Choroid plexus epithelial cell (primary cell): Measurements from ENCODE around the gene COX8A.
A peak's percentile ranks its signal among the peaks of the same experiment; 100 is the strongest.
"Not testable (repeated sequence)": the region's sequence is repeated elsewhere in the genome, so short reads cannot be mapped to it uniquely, and the experiment has no call there.

Experiments used
- DNase-seq: peaks from one replicate; pipeline ENCODE4 v3.0.0-alpha.2; 2010; ENCODE audit warnings: low read depth
- H3K4me3 ChIP-seq: 2 replicates; pipeline ENCODE4 v1.5.1; 2011; ENCODE audit warnings: low read depth, mild to moderate bottlenecking, control low read depth, low read length, moderate library complexity
- TF ChIP-seq, protein P1 (sequence below): conservative IDR thresholded peaks from 2 replicates; pipeline ENCODE4 v1.5.1; 2011; ENCODE audit warnings: low read depth, mild to moderate bottlenecking, control low read depth, inconsistent platforms, low read length, moderate library complexity

Gene COX8A

GRCh38 chr11:63969461-63969860 lies 5.0 kb upstream of the COX8A start:
- no peak overlapping the region for H3K4me3 ChIP-seq
- no peak for DNase-seq
- TF ChIP-seq, protein P1, sequence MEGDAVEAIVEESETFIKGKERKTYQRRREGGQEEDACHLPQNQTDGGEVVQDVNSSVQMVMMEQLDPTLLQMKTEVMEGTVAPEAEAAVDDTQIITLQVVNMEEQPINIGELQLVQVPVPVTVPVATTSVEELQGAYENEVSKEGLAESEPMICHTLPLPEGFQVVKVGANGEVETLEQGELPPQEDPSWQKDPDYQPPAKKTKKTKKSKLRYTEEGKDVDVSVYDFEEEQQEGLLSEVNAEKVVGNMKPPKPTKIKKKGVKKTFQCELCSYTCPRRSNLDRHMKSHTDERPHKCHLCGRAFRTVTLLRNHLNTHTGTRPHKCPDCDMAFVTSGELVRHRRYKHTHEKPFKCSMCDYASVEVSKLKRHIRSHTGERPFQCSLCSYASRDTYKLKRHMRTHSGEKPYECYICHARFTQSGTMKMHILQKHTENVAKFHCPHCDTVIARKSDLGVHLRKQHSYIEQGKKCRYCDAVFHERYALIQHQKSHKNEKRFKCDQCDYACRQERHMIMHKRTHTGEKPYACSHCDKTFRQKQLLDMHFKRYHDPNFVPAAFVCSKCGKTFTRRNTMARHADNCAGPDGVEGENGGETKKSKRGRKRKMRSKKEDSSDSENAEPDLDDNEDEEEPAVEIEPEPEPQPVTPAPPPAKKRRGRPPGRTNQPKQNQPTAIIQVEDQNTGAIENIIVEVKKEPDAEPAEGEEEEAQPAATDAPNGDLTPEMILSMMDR = no peak

DNA sequence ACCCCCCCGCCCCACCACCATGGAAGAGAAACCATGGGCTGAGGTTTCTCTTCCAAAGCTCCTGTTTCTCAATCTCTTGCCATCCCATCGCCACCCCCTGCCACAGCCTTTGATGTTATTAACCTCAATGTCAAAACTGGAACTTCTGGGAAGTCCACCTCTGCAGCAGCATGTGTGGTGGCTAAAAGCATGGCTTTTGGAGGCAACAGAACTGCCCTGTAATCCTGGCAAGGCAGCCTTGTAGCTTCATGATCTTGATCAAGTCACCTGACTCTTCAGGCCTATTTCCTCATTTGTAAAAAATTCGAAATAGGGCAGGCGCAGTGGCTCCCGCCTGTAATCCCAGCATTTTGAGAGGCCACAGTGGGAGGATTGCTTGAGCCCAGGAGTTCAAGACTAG lies 3.5 kb upstream of the COX8A start:
- H3K4me3 ChIP-seq = no peak overlapping the region
- TF ChIP-seq, protein P1 = no peak
- DNase-seq = no peak

- not testable (repeated sequence) for DNase-seq, H3K4me3 ChIP-seq
Observed at GRCh38 chr11:63973912-63974258, 535 bp upstream of the COX8A start.

DNA sequence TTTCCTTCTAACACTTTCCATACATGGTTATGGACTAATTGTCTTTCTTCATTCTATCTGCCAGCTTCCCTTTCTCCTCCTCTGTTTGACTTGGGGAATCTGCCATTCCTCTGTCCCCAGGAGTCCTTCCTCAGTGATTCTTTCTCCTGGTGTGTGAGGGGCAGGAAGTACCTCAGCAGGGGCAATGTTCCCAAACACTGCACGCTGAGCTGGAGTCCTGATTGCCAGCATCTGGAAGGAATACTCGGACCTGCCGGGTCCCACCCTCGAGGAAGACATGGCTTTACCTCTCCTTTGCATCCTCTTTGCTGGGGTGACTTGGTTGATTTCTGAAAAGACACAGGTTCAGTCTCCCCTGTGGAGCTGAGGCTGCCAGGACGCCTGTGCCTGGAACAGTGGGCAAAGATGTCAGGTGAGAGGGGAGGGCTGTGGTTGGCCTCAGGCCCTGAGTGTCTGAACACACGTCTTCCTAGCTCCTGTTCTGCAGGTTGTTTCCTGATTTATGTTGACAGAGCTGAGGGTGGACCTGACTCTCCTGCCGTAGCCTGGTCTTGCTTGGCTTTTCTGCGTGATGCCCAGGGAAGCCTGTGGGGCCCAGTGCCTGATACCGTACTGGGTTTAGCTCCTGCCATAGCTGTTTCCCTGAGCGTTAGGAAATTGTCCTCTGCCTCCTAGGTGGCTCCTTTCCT lies 4.3 kb downstream of the COX8A start:
- no peak overlapping the region for H3K4me3 ChIP-seq
- TF ChIP-seq, protein P1 = no peak
- DNase-seq = no peak

DNA sequence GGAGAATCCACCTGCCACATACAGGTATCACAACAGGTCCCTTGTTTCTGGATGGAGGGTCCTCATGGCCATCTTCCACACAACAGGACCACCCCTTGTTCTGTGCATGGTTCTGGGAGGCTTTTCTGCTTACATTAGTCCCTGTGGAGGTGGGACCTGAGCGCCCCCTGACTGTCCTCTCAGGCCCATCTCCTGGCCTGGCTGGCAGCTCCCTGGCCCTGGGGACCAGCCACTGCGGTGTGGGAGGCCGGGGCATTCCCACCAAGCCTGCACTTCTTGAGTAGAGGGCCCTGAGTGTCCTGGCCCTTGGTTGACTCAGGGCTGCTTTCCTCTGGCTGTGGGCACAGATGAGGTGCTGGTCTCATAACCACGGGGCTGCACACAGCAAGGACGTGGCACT lies 5.0 kb downstream of the COX8A start:
- H3K4me3 ChIP-seq = no peak overlapping the region
- TF ChIP-seq, protein P1 = no peak
- DNase-seq = no peak

- DNase-seq = no peak
- TF ChIP-seq, protein P1 = no peak
- peak overlapping the region; percentile 99 for H3K4me3 ChIP-seq
Observed at GRCh38 chr11:63985812-63986155, 11.4 kb downstream of the COX8A start.

DNA sequence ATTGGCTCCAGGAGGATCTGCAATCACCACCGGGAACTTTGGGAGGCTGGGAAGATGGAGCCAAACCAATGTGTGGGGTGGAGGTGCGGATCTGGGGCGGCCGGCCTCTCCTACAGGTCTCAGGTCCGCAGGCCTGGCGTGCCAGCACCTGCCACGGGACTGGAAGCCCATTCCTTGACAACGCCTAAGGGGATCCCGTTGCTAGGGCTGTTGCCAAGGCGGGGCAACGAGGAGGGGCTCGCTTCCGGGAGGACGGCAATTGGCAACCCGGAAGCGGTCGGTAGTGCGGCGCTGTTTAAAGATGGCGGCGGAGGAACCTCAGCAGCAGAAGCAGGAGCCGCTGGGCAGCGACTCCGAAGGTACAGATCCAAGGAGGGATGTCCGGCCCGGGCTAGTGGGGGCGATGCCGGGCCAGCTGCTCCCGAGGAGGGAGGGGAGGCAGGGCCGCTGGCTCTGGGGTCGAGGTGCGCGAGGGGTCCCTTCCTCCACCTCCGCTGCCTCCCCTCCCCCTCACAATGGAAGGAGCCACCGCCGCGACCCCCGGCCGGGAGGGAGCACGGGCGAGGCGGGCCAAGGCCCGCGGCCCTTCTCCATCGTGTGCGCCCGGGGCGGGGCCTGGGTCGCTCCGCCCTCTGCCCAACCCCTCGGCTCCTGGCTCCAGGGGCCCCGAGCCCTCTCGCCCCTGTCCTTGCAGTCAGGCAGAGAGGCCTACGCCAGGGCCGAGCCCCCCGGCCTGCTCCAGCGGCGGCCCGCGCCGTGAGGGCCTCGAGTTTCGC lies 11.9 kb downstream of the COX8A start, which contains the start of gene OTUB1:
Gene OTUB1, plus strand, starts transcription at position 283 of the 776 bp plus-strand sequence. Its CDS starts 19 bp downstream, at position 302.
- H3K4me3 ChIP-seq = peak within 1 kb of the TSS; percentile 99
- TF ChIP-seq, protein P1 = no peak
- peak; percentile 89 for DNase-seq
